Left ventricle myocardium inferior (tissue), 1 donor: ENCODE measurements around the gene ITGA1. TPM values are rescaled to one million over a fixed set of nuclear protein-coding genes. Genes with fewer than 3 reads are reported as not detected.
"Not testable (repeated sequence)": the region's sequence is repeated elsewhere in the genome, so short reads cannot be mapped to it uniquely, and the experiment has no call there.

Source experiments
- DNase-seq: peaks from one replicate; pipeline ENCODE4 v3.0.0-alpha.2; 2020
- H3K27ac ChIP-seq: fragments of 200-600 bp; replicated peaks from 2 replicates; pipeline ENCODE4 v1.8.0; 2021
- H3K27me3 ChIP-seq: fragments of 200-600 bp; 2 replicates; pipeline ENCODE4 v1.8.0; 2021; ENCODE audit warnings: low read depth
- H3K36me3 ChIP-seq: fragments of 200-600 bp; 2 replicates; pipeline ENCODE4 v1.8.0; 2021
- H3K4me1 ChIP-seq: fragments of 200-600 bp; 2 replicates; pipeline ENCODE4 v1.8.0; 2021
- H3K4me3 ChIP-seq: fragments of 200-600 bp; 2 replicates; pipeline ENCODE4 v1.8.0; 2021; ENCODE audit warnings: mild to moderate bottlenecking, moderate library complexity
- H3K9me3 ChIP-seq: fragments of 200-600 bp; replicated peaks from 2 replicates; pipeline ENCODE4 v1.8.0; 2021
- intact Hi-C: fragments of 100-400 bp; cut with micrococcal nuclease; formaldehyde crosslinking; loops from one replicate; pipeline ENCODE4 v1.11.0; 2022
- total RNA-seq: library from RNA; stranded (reverse); fragmentation: NEBNext Ultra II Directional; extraction: Animal tissue kit (Norgen Biotek cat#: 25700); gene quantifications from one replicate; pipeline ENCODE4 v1.2.1, GENCODE V29; 2021
- TF ChIP-seq, protein P1 (sequence below): fragments of 200-600 bp; IDR thresholded peaks from 2 replicates; pipeline ENCODE4 v1.8.0; 2021; ENCODE audit warnings: antibody characterized with exemption, mild to moderate bottlenecking, borderline replicate concordance
- donor health status: DM: no; HTN: yes; CAD: no; lungs with severe emphysema.

Gene ITGA1
- total RNA-seq, 1 donor from 2014 or later = 28.4 TPM

- H3K9me3 ChIP-seq = peaks cover 5% of the 10 kb centered on the region
Observed at GRCh38 chr5:52956915-52957747, 169.4 kb downstream of the ITGA1 start.

DNA sequence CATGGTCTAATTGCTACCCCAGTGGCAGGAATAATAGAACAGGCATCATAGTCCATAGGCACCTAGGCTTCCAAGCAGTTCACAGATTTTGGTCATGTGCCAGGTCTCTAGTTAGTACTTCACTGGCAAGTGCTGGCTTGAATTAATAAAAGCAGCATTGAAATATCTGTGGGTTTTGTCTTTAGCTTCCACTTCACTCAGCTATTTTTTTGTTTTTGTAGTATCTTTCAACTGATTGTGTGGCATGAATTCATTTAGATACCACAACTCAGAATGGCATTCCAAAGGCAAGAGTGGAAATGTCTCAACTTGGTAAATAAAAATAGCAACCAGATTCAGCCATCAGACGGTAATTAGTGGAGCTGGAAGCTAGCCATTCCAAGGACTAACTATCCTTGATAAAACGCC, 173.6 kb downstream of the ITGA1 start:
- Histone ChIP-seq H3K9me3 (peaks cover 5% of the 10 kb centered on the region), H3K27me3 (no peaks in the 10 kb centered on the region), H3K4me1 (peaks cover 7% of the 10 kb centered on the region), H3K27ac (no peak overlapping the region), H3K4me3 (no peak overlapping the region), H3K36me3 (no peaks in the 10 kb centered on the region)
- no peak for DNase-seq
- intact Hi-C loops = no loop called here
- TF ChIP-seq, protein P1, sequence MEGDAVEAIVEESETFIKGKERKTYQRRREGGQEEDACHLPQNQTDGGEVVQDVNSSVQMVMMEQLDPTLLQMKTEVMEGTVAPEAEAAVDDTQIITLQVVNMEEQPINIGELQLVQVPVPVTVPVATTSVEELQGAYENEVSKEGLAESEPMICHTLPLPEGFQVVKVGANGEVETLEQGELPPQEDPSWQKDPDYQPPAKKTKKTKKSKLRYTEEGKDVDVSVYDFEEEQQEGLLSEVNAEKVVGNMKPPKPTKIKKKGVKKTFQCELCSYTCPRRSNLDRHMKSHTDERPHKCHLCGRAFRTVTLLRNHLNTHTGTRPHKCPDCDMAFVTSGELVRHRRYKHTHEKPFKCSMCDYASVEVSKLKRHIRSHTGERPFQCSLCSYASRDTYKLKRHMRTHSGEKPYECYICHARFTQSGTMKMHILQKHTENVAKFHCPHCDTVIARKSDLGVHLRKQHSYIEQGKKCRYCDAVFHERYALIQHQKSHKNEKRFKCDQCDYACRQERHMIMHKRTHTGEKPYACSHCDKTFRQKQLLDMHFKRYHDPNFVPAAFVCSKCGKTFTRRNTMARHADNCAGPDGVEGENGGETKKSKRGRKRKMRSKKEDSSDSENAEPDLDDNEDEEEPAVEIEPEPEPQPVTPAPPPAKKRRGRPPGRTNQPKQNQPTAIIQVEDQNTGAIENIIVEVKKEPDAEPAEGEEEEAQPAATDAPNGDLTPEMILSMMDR = no peak

More at GRCh38 chr5:52956915-52957747, 169.4 kb downstream of the ITGA1 start:
- Histone ChIP-seq H3K36me3 (peaks cover 14% of the 10 kb centered on the region), H3K27ac (no peak overlapping the region), H3K4me3 (no peak overlapping the region), H3K27me3 (no peaks in the 10 kb centered on the region), H3K4me1 (peaks cover 7% of the 10 kb centered on the region)
- no peak for DNase-seq
- intact Hi-C loops = no loop called here
- TF ChIP-seq, protein P1 = no peak

- intact Hi-C loops = no loop called here
- Histone ChIP-seq H3K4me3 (no peak overlapping the region), H3K36me3 (no peaks in the 10 kb centered on the region), H3K9me3 (peaks cover 12% of the 10 kb centered on the region), H3K27me3 (no peaks in the 10 kb centered on the region), H3K4me1 (peaks cover 7% of the 10 kb centered on the region), H3K27ac (no peak overlapping the region)
- TF ChIP-seq, protein P1 = no peak
- DNase-seq = no peak
Observed at GRCh38 chr5:52963636-52964035, 175.9 kb downstream of the ITGA1 start.

DNA sequence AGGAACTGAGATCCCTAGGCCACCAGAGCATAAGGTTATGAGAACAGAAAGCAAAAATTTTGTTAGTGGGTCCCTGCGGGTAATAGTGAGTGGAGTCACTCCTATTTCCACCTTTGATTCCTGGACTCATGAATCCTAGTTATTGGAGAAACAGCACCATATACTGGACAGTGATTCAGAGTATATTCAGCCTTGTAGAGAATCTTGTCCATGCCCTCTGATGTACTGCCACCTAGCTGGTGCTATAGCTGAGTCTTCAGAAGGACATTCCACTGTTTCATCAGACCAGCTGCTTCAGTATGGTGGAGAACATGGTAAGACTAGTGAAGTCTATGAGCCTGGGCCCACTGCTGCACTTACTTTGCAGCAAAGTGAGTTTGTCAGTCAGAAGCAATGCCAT, 176.4 kb downstream of the ITGA1 start:
- TF ChIP-seq, protein P1 = no peak
- Histone ChIP-seq H3K9me3 (peaks cover 17% of the 10 kb centered on the region), H3K27ac (no peak overlapping the region), H3K27me3 (no peaks in the 10 kb centered on the region), H3K4me1 (peaks cover 7% of the 10 kb centered on the region), H3K36me3 (no peaks in the 10 kb centered on the region), H3K4me3 (no peak overlapping the region)
- no peak for DNase-seq
- intact Hi-C loops = no loop called here

DNA sequence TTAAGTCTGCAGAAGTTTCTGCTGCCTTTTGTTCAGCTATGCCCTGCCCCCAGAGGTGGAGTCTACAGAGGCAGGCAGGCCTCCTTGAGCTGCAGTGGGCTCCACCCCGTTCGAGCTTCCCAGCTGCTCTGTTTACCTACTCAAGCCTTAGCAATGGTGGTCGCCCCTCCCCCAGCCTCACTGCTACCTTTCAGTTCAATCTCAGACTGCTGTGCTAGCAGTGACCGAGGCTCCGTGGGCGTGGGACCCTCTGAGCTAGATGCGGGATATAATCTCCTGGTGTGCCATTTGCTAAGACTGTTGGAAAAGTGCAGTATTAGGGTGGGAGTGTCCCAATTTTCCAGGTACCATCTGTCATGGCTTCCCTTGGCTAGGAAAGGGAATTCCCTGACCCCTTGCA, 188.4 kb downstream of the ITGA1 start:
- DNase-seq, H3K27me3 ChIP-seq, H3K27ac ChIP-seq, intact Hi-C loops, H3K36me3 ChIP-seq, H3K4me1 ChIP-seq, H3K4me3 ChIP-seq: not testable (repeated sequence)
- peaks cover 25% of the 10 kb centered on the region for H3K9me3 ChIP-seq

GRCh38 chr5:52977264-52977897, 189.7 kb downstream of the ITGA1 start:
- Histone ChIP-seq H3K4me3 (no peak overlapping the region), H3K36me3 (no peaks in the 10 kb centered on the region), H3K9me3 (peaks cover 25% of the 10 kb centered on the region), H3K27me3 (no peaks in the 10 kb centered on the region), H3K27ac (no peak overlapping the region), H3K4me1 (no peaks in the 10 kb centered on the region)
- TF ChIP-seq, protein P1 = no peak
- intact Hi-C loops = no loop called here
- no peak for DNase-seq
